Measurements from ENCODE around the gene NTM. TPM values are rescaled to one million over a fixed set of nuclear protein-coding genes. Genes with fewer than 3 reads are reported as not detected.

The NTM gene
- total and polyA plus RNA-seq, 2 of the 8 experiments (the other 6 are each of a cell fraction or from before 2014, with no cell fraction given) = 13.4 to 20.0 TPM

GRCh38 chr11:132050577-132051165 lies 680.3 kb downstream of the NTM start (continued):
- TF ChIP-seq RAD21 (IDR thresholded peaks at IDR 0.05 in 1 of 2, conservative IDR thresholded peaks at IDR 0.05 in 1 of 2; ENCODE audit: low read depth in 2 of 2, low read length in 2 of 2) = no peak
